Tibial artery (tissue), 4 donors: Measurements from ENCODE around the gene CYFIP2.
A peak's percentile ranks its signal among the peaks of the same experiment; 100 is the strongest.

Experiments used
- DNase-seq, 2 donors: peaks; one replicate each; pipeline ENCODE4 v3.0.0-alpha.2; 2019
- H3K27ac ChIP-seq, 2 donors: fragments of 200-600 bp; sonication (generic) in 1 of 2; 1 replicate in 1 of 2; 2 replicates in 1 of 2; pipeline ENCODE4 v1.5.1; 2018 to 2019; ENCODE audit warnings: mild to moderate bottlenecking in 1 of 2
- H3K27me3 ChIP-seq, 2 donors: fragments of 200-600 bp; sonication (generic) in 1 of 2; one replicate each; pipeline versions ENCODE4 v1.5.1 to v1.6.0; 2016 to 2019
- H3K36me3 ChIP-seq, 3 donors: fragments of 200-600 bp; sonication (generic) in 2 of 3; one replicate each; pipeline ENCODE4 v1.5.1; 2016 to 2019; ENCODE audit warnings: mild to moderate bottlenecking in 2 of 3
- H3K4me1 ChIP-seq, 4 donors: fragments of 200-600 bp; sonication (generic) in 2 of 4; 1 replicate in 3 of 4; 2 replicates in 1 of 4; pipeline ENCODE4 v1.5.1; 2016 to 2019
- H3K4me3 ChIP-seq, 2 donors: fragments of 200-600 bp; sonication (generic) in 1 of 2; 1 replicate in 1 of 2; 2 replicates in 1 of 2; pipeline ENCODE4 v1.5.1; 2018 to 2019; ENCODE audit warnings: mild to moderate bottlenecking in 2 of 2
- H3K9me3 ChIP-seq, 3 donors: fragments of 200-600 bp; sonication (generic) in 1 of 3; one replicate each; pipeline ENCODE4 v1.5.1; 2016 to 2019
- CTCF ChIP-seq, 2 experiments: fragments of 200-600 bp in 1 of 2; fragments of 450-650 bp in 1 of 2; IDR thresholded peaks; one replicate each; pipeline ENCODE4 v1.5.1; 2017 to 2019; ENCODE audit warnings: antibody characterized with exemption in 2 of 2, mild to moderate bottlenecking in 1 of 2, moderate library complexity in 1 of 2
- intact Hi-C: fragments of 100-400 bp; cut with DNase I; formaldehyde crosslinking; loops from one replicate; pipeline ENCODE4 v1.15.0; 2023; ENCODE audit warnings: low total_unique reads

The CYFIP2 gene

GRCh38 chr5:157362982-157363381 lies 97.1 kb downstream of the CYFIP2 start:
- intact Hi-C loops: no loop called here
- no peak overlapping the region for H3K4me3 ChIP-seq
- H3K9me3 ChIP-seq: no peaks in the 10 kb centered on the region
- peaks cover 0 to 10% (median 0%) of the 10 kb centered on the region in 4 donors for H3K4me1 ChIP-seq
- no peak overlapping the region for H3K27ac ChIP-seq
- no peaks in the 10 kb centered on the region for H3K36me3 ChIP-seq
- no peak for TF ChIP-seq CTCF (IDR thresholded peaks at IDR 0.05)
- H3K27me3 ChIP-seq: no peaks in the 10 kb centered on the region
- DNase-seq: no peak

- no peak for DNase-seq
- intact Hi-C loops: loop anchor here (1.0 to 5.0 kb wide), 2 partner anchors 112 to 353 kb away; no protein-coding TSS in a partner anchor
- H3K36me3 ChIP-seq: no peaks in the 10 kb centered on the region
- H3K4me3 ChIP-seq: no peak overlapping the region
- no peaks in the 10 kb centered on the region for H3K27me3 ChIP-seq
- H3K4me1 ChIP-seq: peaks cover 0 to 21% (median under 1%) of the 10 kb centered on the region in 4 donors
- no peaks in the 10 kb centered on the region for H3K9me3 ChIP-seq
- H3K27ac ChIP-seq: no peak overlapping the region
- no peak for TF ChIP-seq CTCF (IDR thresholded peaks at IDR 0.05)
These were observed 99.8 kb downstream of the CYFIP2 start for GRCh38 chr5:157365732-157366131.

GRCh38 chr5:157366741-157367674 lies 101.1 kb downstream of the CYFIP2 start:
- H3K4me1 ChIP-seq: peaks cover 0 to 34% (median 3%) of the 10 kb centered on the region in 4 donors
- H3K27ac ChIP-seq: peak overlapping the region in 1 of 2 donors; percentile 58
- H3K9me3 ChIP-seq: no peaks in the 10 kb centered on the region
- H3K36me3 ChIP-seq: no peaks in the 10 kb centered on the region
- peak; percentile 71 to 76 for TF ChIP-seq CTCF (IDR thresholded peaks at IDR 0.05)
- no peaks in the 10 kb centered on the region for H3K27me3 ChIP-seq
- no peak overlapping the region for H3K4me3 ChIP-seq
- intact Hi-C loops: loop anchor here (1.0 to 5.0 kb wide), 2 partner anchors 110 to 351 kb away; no protein-coding TSS in a partner anchor
- DNase-seq: peak in 1 of 2 donors; percentile 46

- Histone ChIP-seq H3K4me3 (no peak overlapping the region), H3K9me3 (no peaks in the 10 kb centered on the region), H3K27me3 (no peaks in the 10 kb centered on the region), H3K4me1 (peaks cover 0 to 40% (median 3%) of the 10 kb centered on the region in 4 donors), H3K27ac (no peak overlapping the region), H3K36me3 (no peaks in the 10 kb centered on the region)
- TF ChIP-seq CTCF (IDR thresholded peaks at IDR 0.05): no peak
- intact Hi-C loops: loop anchor here (5.0 kb wide), 1 partner anchor 108 kb away; no protein-coding TSS in a partner anchor
- no peak for DNase-seq
These were observed 103.6 kb downstream of the CYFIP2 start for GRCh38 chr5:157369507-157369906.

- intact Hi-C loops: no loop called here
- H3K4me3 ChIP-seq: peak overlapping the region in 1 of 2 donors; percentile 11
- no peaks in the 10 kb centered on the region for H3K27me3 ChIP-seq
- no peak for DNase-seq
- no peaks in the 10 kb centered on the region for H3K36me3 ChIP-seq
- H3K4me1 ChIP-seq: peaks cover 0 to 40% (median 3%) of the 10 kb centered on the region in 4 donors
- H3K9me3 ChIP-seq: no peaks in the 10 kb centered on the region
- TF ChIP-seq CTCF (IDR thresholded peaks at IDR 0.05): no peak
- H3K27ac ChIP-seq: peak overlapping the region; percentile 49 to 61
These were observed 105.0 kb downstream of the CYFIP2 start for GRCh38 chr5:157370967-157371366.
